ENCODE data around the gene PSME2. TPM values are rescaled to one million over a fixed set of nuclear protein-coding genes. Genes with fewer than 3 reads are reported as not detected.

PSME2 gene
- total and polyA plus RNA-seq, 2 of the 13 experiments (the other 11 are each of a cell fraction or from before 2014, with no cell fraction given): 332 to 716 TPM

GRCh38 chr14:24114532-24115421 is 31.6 kb downstream of the PSME2 start, which contains the start of the genes DCAF11 and NRL (continued):
- TF ChIP-seq HINFP (CRISPR knock-in tag; IDR thresholded peaks at IDR 0.05; ENCODE audit: low read depth) (peak; percentile 78), ZNF484 (CRISPR knock-in tag; IDR thresholded peaks at IDR 0.05; ENCODE audit: borderline replicate concordance, low read depth) (no peak), ZBTB8A (CRISPR knock-in tag; IDR thresholded peaks at IDR 0.05; ENCODE audit: borderline replicate concordance, low read depth) (no peak), THAP11 (CRISPR knock-in tag; IDR thresholded peaks at IDR 0.05) (peak; percentile 86), THYN1 (CRISPR knock-in tag; IDR thresholded peaks at IDR 0.05; ENCODE audit: borderline replicate concordance, low read depth) (0 out of 2 replicates have a peak, but pooled peaks have one; percentile 81), ZNF121 (CRISPR knock-in tag; IDR thresholded peaks at IDR 0.05) (no peak), NFIB (CRISPR knock-in tag; IDR thresholded peaks at IDR 0.05; ENCODE audit: borderline replicate concordance) (no peak), MIER2 (CRISPR knock-in tag; IDR thresholded peaks at IDR 0.05) (peak; percentile 81; the same call in 1 of the 2 replicates), ZNF75D (CRISPR knock-in tag; IDR thresholded peaks at IDR 0.05; ENCODE audit: borderline replicate concordance) (no peak), RNF219 (CRISPR knock-in tag; IDR thresholded peaks at IDR 0.05) (no peak), KLF9 (CRISPR knock-in tag; IDR thresholded peaks at IDR 0.05; ENCODE audit: low read depth) (peak; percentile 99), REPIN1 (CRISPR knock-in tag; IDR thresholded peaks at IDR 0.05; ENCODE audit: borderline replicate concordance, low read depth) (peak; percentile 99), ELF3 (CRISPR knock-in tag; IDR thresholded peaks at IDR 0.05) (peak; percentile 93), MIXL1 (CRISPR knock-in tag; IDR thresholded peaks at IDR 0.05) (peak; percentile 89; the same call in 1 of the 2 replicates), ZNF570 (CRISPR knock-in tag; IDR thresholded peaks at IDR 0.05; ENCODE audit: borderline replicate concordance) (no peak), ZBTB25 (CRISPR knock-in tag; IDR thresholded peaks at IDR 0.05) (peak; percentile 76; the same call in 1 of the 2 replicates), ZNF543 (CRISPR knock-in tag; IDR thresholded peaks at IDR 0.05) (no peak; the same call in 1 of the 2 replicates), ATF6 (CRISPR knock-in tag; conservative IDR thresholded peaks at IDR 0.05) (no peak), PPARG (CRISPR knock-in tag; conservative IDR thresholded peaks at IDR 0.05) (0 out of 2 replicates have a peak, but pooled peaks have one; percentile 67), ZNF546 (CRISPR knock-in tag; conservative IDR thresholded peaks at IDR 0.05) (peak; percentile 94)
- TF ChIP-seq, protein P1, sequence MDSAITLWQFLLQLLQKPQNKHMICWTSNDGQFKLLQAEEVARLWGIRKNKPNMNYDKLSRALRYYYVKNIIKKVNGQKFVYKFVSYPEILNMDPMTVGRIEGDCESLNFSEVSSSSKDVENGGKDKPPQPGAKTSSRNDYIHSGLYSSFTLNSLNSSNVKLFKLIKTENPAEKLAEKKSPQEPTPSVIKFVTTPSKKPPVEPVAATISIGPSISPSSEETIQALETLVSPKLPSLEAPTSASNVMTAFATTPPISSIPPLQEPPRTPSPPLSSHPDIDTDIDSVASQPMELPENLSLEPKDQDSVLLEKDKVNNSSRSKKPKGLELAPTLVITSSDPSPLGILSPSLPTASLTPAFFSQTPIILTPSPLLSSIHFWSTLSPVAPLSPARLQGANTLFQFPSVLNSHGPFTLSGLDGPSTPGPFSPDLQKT (CRISPR knock-in tag; IDR thresholded peaks at IDR 0.05; ENCODE audit: borderline replicate concordance): no peak; the same call in 1 of the 2 replicates
